Gastroesophageal sphincter (tissue), 4 donors: ENCODE measurements around the gene DPH3. TPM values are rescaled to one million over a fixed set of nuclear protein-coding genes. Genes with fewer than 3 reads are reported as not detected.

ENCODE experiments used
- ATAC-seq: fragments of 150-250 bp; one replicate; pipeline ENCODE4 v1.9.1; 2016; ENCODE audit warnings: mild to moderate bottlenecking, moderate library complexity
- H3K27ac ChIP-seq, 4 donors: fragments of 200-600 bp; sonication (generic) in 3 of 4; 1 replicate in 3 of 4; 2 replicates in 1 of 4; pipeline ENCODE4 v1.5.1; 2016 to 2019
- H3K27me3 ChIP-seq: fragments of 200-600 bp; sonication (generic); one replicate; pipeline ENCODE4 v1.5.1; 2019
- H3K36me3 ChIP-seq, 2 donors: fragments of 200-600 bp; sonication (generic); one replicate each; pipeline ENCODE4 v1.5.1; 2019; ENCODE audit warnings: control low read depth in 1 of 2
- H3K4me1 ChIP-seq, 3 donors: fragments of 200-600 bp; sonication (generic); 1 replicate in 2 of 3; 2 replicates in 1 of 3; pipeline ENCODE4 v1.5.1; 2016 to 2019; ENCODE audit warnings: control low read depth in 2 of 3
- H3K4me3 ChIP-seq, 2 donors: fragments of 200-600 bp; sonication (generic); one replicate each; pipeline ENCODE4 v1.5.1; 2019; ENCODE audit warnings: mild to moderate bottlenecking in 1 of 2, moderate library complexity in 1 of 2
- H3K9me3 ChIP-seq, 3 donors: fragments of 200-600 bp; sonication (generic); one replicate each; pipeline ENCODE4 v1.5.1; 2017 to 2019; ENCODE audit warnings: control low read depth in 2 of 3
- CTCF ChIP-seq, 4 experiments: fragments of 200-600 bp in 2 of 4; fragments of 450-650 bp in 2 of 4; sonication (generic) in 1 of 4; IDR thresholded peaks; one replicate each; pipeline ENCODE4 v1.5.1; 2017 to 2019; ENCODE audit warnings: antibody characterized with exemption in 4 of 4, mild to moderate bottlenecking in 2 of 4, moderate library complexity in 2 of 4
- EP300 ChIP-seq: sonication (generic); formaldehyde crosslinking; IDR thresholded peaks from one replicate; pipeline ENCODE4 v1.6.1; 2017; ENCODE audit warnings: antibody characterized with exemption, mild to moderate bottlenecking
- POLR2A ChIP-seq, 2 donors: fragments of 450-650 bp; IDR thresholded peaks; one replicate each; pipeline ENCODE4 v1.6.1; 2017; ENCODE audit warnings: antibody characterized with exemption in 2 of 2, mild to moderate bottlenecking in 2 of 2, moderate library complexity in 1 of 2
- POLR2AphosphoS5 ChIP-seq: sonication (generic); formaldehyde crosslinking; IDR thresholded peaks from one replicate; pipeline ENCODE4 v1.6.1; 2017; ENCODE audit warnings: antibody characterized with exemption
- WGBS, 2 donors: methylation state at CpG; one replicate each; pipeline ENCODE4 v1.1.5; 2018; ENCODE audit warnings: low coverage in 1 of 2; 5-methylcytosine and 5-hydroxymethylcytosine counted together
- total RNA-seq, 4 donors: library from RNA; depleted of rRNA; stranded (reverse); fragments of >200 nt; gene quantifications; one replicate each; pipeline ENCODE4 v1.1.0, GENCODE V29; 2016

Gene DPH3
- total RNA-seq, 4 donors from 2014 or later = 31.4 to 40.0 (median 36.8) TPM

GRCh38 chr3:16288664-16289063 lies 23.9 kb upstream of the DPH3 start:
- WGBS, 2 donors = 25 to 50% methylated on average over 1 of the region's 1 CpG
- H3K36me3 ChIP-seq = peaks cover 0 to 42% of the 10 kb centered on the region in 2 donors
- H3K4me3 ChIP-seq = no peak overlapping the region
- H3K4me1 ChIP-seq = peaks cover 0 to 44% (median 5%) of the 10 kb centered on the region in 3 donors
- H3K27me3 ChIP-seq = no peaks in the 10 kb centered on the region
- H3K27ac ChIP-seq = peak overlapping the region in 3 of 4 donors; percentile 7 to 55 (median 35)
- TF ChIP-seq CTCF (IDR thresholded peaks at IDR 0.05) (no peak), POLR2A (IDR thresholded peaks at IDR 0.05) (no peak), EP300 (no peak), POLR2AphosphoS5 (no peak)
- H3K9me3 ChIP-seq = no peaks in the 10 kb centered on the region
- peak; percentile 37 for ATAC-seq

GRCh38 chr3:16286751-16287543 lies 22.2 kb upstream of the DPH3 start:
- Histone ChIP-seq H3K9me3 (no peaks in the 10 kb centered on the region), H3K36me3 (peaks cover 0 to 56% of the 10 kb centered on the region in 2 donors), H3K27me3 (no peaks in the 10 kb centered on the region), H3K27ac (peak overlapping the region in 2 of 4 donors; percentile 5 to 55), H3K4me3 (peak overlapping the region in 1 of 2 donors; percentile 9), H3K4me1 (peaks cover 0 to 44% (median 5%) of the 10 kb centered on the region in 3 donors)
- TF ChIP-seq POLR2A (IDR thresholded peaks at IDR 0.05) = no peak
- TF ChIP-seq POLR2AphosphoS5 = no peak
- no peak for TF ChIP-seq EP300
- TF ChIP-seq CTCF (IDR thresholded peaks at IDR 0.05) = no peak
- ATAC-seq = no peak
- 53 to 73% methylated on average over 6 of the region's 6 CpGs for WGBS, 2 donors

GRCh38 chr3:16286161-16286560 lies 21.4 kb upstream of the DPH3 start:
- H3K27ac ChIP-seq = peak overlapping the region in 2 of 4 donors; percentile 5 to 55
- H3K4me1 ChIP-seq = peaks cover 0 to 42% (median 5%) of the 10 kb centered on the region in 3 donors
- H3K4me3 ChIP-seq = peak overlapping the region in 1 of 2 donors; percentile 9
- ATAC-seq = no peak
- no peaks in the 10 kb centered on the region for H3K9me3 ChIP-seq
- 94 to 100% methylated on average over 3 of the region's 3 CpGs for WGBS, 2 donors
- H3K36me3 ChIP-seq = peaks cover 0 to 58% of the 10 kb centered on the region in 2 donors
- no peak for TF ChIP-seq EP300
- TF ChIP-seq POLR2A (IDR thresholded peaks at IDR 0.05) = no peak
- TF ChIP-seq CTCF (IDR thresholded peaks at IDR 0.05) = no peak
- TF ChIP-seq POLR2AphosphoS5 = no peak
- H3K27me3 ChIP-seq = no peaks in the 10 kb centered on the region

GRCh38 chr3:16284633-16285032 lies 19.9 kb upstream of the DPH3 start:
- Histone ChIP-seq H3K27ac (no peak overlapping the region), H3K27me3 (no peaks in the 10 kb centered on the region), H3K4me3 (no peak overlapping the region), H3K4me1 (peaks cover 0 to 27% (median 0%) of the 10 kb centered on the region in 3 donors), H3K9me3 (no peaks in the 10 kb centered on the region), H3K36me3 (peaks cover 0 to 58% of the 10 kb centered on the region in 2 donors)
- TF ChIP-seq POLR2AphosphoS5 (no peak), EP300 (no peak), POLR2A (IDR thresholded peaks at IDR 0.05) (no peak), CTCF (IDR thresholded peaks at IDR 0.05) (no peak)
- WGBS, 2 donors = 86 to 100% methylated on average over 1 of the region's 1 CpG
- ATAC-seq = no peak

- WGBS, 2 donors = 83 to 86% methylated on average over 2 of the region's 2 CpGs
- no peaks in the 10 kb centered on the region for H3K27me3 ChIP-seq
Measured at GRCh38 chr3:16280671-16281070, 15.9 kb upstream of the DPH3 start.

More at GRCh38 chr3:16280671-16281070, 15.9 kb upstream of the DPH3 start:
- H3K36me3 ChIP-seq = peaks cover 0 to 37% of the 10 kb centered on the region in 2 donors
- no peak overlapping the region for H3K27ac ChIP-seq
- ATAC-seq = no peak
- peaks cover 0 to 19% (median 2%) of the 10 kb centered on the region in 3 donors for H3K4me1 ChIP-seq
- no peak overlapping the region for H3K4me3 ChIP-seq
- TF ChIP-seq CTCF (IDR thresholded peaks at IDR 0.05) = no peak
- no peak for TF ChIP-seq POLR2A (IDR thresholded peaks at IDR 0.05)
- no peak for TF ChIP-seq EP300
- TF ChIP-seq POLR2AphosphoS5 = no peak
- no peaks in the 10 kb centered on the region for H3K9me3 ChIP-seq
